Left colon (tissue), 2 donors: ENCODE measurements around the gene KCNQ1. TPM values are rescaled to one million over a fixed set of nuclear protein-coding genes. Genes with fewer than 3 reads are reported as not detected.

ENCODE experiments used
- ATAC-seq: fragments of 200-7000 bp; cut with Tn5 transposase; one replicate; pipeline ENCODE4 v1.9.1; 2020; ENCODE audit warnings: mild to moderate bottlenecking, moderate library complexity
- DNase-seq, 2 donors: peaks; one replicate each; pipeline ENCODE4 v3.0.0-alpha.2; 2020
- intact Hi-C, 2 donors: fragments of 100-400 bp; cut with DNase I in 1 of 2; cut with micrococcal nuclease in 1 of 2; formaldehyde crosslinking; loops; one replicate each; pipeline versions ENCODE4 v1.11.2 to v1.14.0; 2022; cut with DNase I, micrococcal nuclease
- total RNA-seq, 2 donors: library from RNA; stranded (reverse); fragmentation: NEBNext Ultra II Directional; extraction: Animal tissue kit (Norgen Biotek cat#: 25700); gene quantifications; one replicate each; pipeline ENCODE4 v1.2.1, GENCODE V29; 2021
- donor health status: DM: no; HTN: no; CAD: no.
- donor health status: DM: yes; HTN: yes; CAD: no.

KCNQ1 gene
- total RNA-seq, 2 donors from 2014 or later: 42.8 to 56.8 TPM

GRCh38 chr11:2711161-2711560 is 266.4 kb downstream of the KCNQ1 start:
- intact Hi-C loops: no loop called here
- no peak for DNase-seq
- ATAC-seq: no peak

GRCh38 chr11:2713094-2713493 is 268.3 kb downstream of the KCNQ1 start:
- intact Hi-C loops: no loop called here
- ATAC-seq (peak; percentile 70), DNase-seq (no peak)

- DNase-seq: no peak
- intact Hi-C loops: no loop called here
- ATAC-seq: no peak
Measured at GRCh38 chr11:2713661-2714462, 269.1 kb downstream of the KCNQ1 start.

GRCh38 chr11:2714463-2714800 is 269.6 kb downstream of the KCNQ1 start:
- ATAC-seq: peak; percentile 44
- intact Hi-C loops: no loop called here
- no peak for DNase-seq

GRCh38 chr11:2714871-2715270 is 270.1 kb downstream of the KCNQ1 start:
- intact Hi-C loops: no loop called here
- ATAC-seq: no peak
- no peak for DNase-seq

- intact Hi-C loops: no loop called here
- ATAC-seq: no peak
Measured at GRCh38 chr11:2715716-2716350, 271.0 kb downstream of the KCNQ1 start.

GRCh38 chr11:2716376-2717095 is 271.7 kb downstream of the KCNQ1 start:
- no peak for ATAC-seq
- DNase-seq: no peak

More at GRCh38 chr11:2715716-2716350, 271.0 kb downstream of the KCNQ1 start:
- DNase-seq: no peak

GRCh38 chr11:2717561-2718325 is 272.9 kb downstream of the KCNQ1 start:
- intact Hi-C loops: no loop called here

More at GRCh38 chr11:2716376-2717095, 271.7 kb downstream of the KCNQ1 start:
- intact Hi-C loops: no loop called here

GRCh38 chr11:2718817-2719438 is 274.1 kb downstream of the KCNQ1 start:
- ATAC-seq: no peak
- DNase-seq: no peak
- intact Hi-C loops: no loop called here

More at GRCh38 chr11:2717561-2718325, 272.9 kb downstream of the KCNQ1 start:
- ATAC-seq (no peak), DNase-seq (no peak)

- DNase-seq (no peak), ATAC-seq (no peak)
Measured at GRCh38 chr11:2719831-2720590, 275.2 kb downstream of the KCNQ1 start.

GRCh38 chr11:2721210-2721916 is 276.6 kb downstream of the KCNQ1 start:
- DNase-seq (no peak), ATAC-seq (no peak)
- intact Hi-C loops: no loop called here

More at GRCh38 chr11:2719831-2720590, 275.2 kb downstream of the KCNQ1 start:
- intact Hi-C loops: no loop called here

GRCh38 chr11:2722955-2723354 is 278.1 kb downstream of the KCNQ1 start:
- intact Hi-C loops: no loop called here
- peak; percentile 54 for ATAC-seq
- no peak for DNase-seq

- no peak for ATAC-seq
- intact Hi-C loops: no loop called here
- no peak for DNase-seq
Measured at GRCh38 chr11:2724104-2724503, 279.3 kb downstream of the KCNQ1 start.

GRCh38 chr11:2724653-2725367 is 280.0 kb downstream of the KCNQ1 start:
- intact Hi-C loops: no loop called here
- DNase-seq (no peak), ATAC-seq (no peak)

GRCh38 chr11:2725368-2726300 is 280.8 kb downstream of the KCNQ1 start:
- ATAC-seq (no peak), DNase-seq (no peak)
- intact Hi-C loops: no loop called here

- DNase-seq: no peak
- no peak for ATAC-seq
Measured at GRCh38 chr11:2726964-2727363, 282.2 kb downstream of the KCNQ1 start.

More at GRCh38 chr11:2726964-2727363, 282.2 kb downstream of the KCNQ1 start:
- intact Hi-C loops: no loop called here
